HG03378 (cell line): Measurements from ENCODE around the gene UMPS.

Source experiments
- ATAC-seq: cut with Tn5 transposase; IDR thresholded peaks from one replicate; pipeline ENCODE4 v1.9.1; 2021; ENCODE audit warnings: mild to moderate bottlenecking, moderate library complexity; ENCODE audit not compliant: unreplicated experiment

Gene UMPS

GRCh38 chr3:124730129-124730940 is at the start of gene UMPS:
TSS of gene UMPS (plus strand) at chr3:124730452. CDS start at chr3:124730472, 20 bp downstream.
- peak; percentile 90 for ATAC-seq

GRCh38 chr3:124680521-124680920 is 49.7 kb upstream of the UMPS start:
- ATAC-seq: no peak

GRCh38 chr3:124682263-124682662 is 48.0 kb upstream of the UMPS start:
- ATAC-seq: no peak

- ATAC-seq: no peak
Observed at GRCh38 chr3:124684459-124684858, 45.8 kb upstream of the UMPS start.

DNA sequence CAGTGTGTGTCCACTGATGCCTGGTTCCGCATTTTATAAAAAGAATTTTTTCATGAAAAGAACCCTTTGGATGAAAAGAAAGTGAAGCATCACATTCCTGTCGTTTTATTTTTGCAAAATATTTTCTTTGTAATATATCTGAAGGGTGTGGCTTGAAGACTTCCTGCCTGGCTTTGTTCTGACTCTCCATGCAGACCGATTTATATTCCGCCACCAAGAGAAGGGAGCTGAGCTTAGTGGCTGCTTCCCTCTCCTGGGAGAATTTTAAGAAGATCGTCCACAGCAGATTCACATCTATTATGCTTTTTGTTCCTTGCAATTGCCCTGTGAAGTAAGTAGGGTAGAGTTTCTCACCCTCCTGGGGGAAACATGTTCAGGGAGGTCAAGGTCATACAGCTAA is 45.2 kb upstream of the UMPS start:
- no peak for ATAC-seq

DNA sequence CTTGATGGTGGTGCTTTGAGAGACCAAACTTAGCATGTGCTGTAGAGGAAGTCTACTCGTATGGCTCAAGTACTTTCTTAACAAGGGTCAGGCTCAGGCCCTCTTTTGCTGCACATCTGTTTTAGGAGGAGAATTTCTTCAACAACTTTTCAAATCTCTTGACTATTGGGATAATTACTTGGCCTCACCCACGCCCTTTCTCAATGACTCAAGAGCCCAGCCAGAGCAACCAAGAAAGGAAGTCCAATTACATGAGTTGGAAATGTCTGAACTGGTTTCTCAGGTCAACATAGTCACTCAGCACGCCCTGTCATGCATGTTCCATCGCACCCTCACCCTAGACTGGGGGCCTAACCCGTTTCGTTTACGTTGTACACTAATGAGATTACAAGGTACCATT is 44.8 kb upstream of the UMPS start:
- no peak for ATAC-seq

DNA sequence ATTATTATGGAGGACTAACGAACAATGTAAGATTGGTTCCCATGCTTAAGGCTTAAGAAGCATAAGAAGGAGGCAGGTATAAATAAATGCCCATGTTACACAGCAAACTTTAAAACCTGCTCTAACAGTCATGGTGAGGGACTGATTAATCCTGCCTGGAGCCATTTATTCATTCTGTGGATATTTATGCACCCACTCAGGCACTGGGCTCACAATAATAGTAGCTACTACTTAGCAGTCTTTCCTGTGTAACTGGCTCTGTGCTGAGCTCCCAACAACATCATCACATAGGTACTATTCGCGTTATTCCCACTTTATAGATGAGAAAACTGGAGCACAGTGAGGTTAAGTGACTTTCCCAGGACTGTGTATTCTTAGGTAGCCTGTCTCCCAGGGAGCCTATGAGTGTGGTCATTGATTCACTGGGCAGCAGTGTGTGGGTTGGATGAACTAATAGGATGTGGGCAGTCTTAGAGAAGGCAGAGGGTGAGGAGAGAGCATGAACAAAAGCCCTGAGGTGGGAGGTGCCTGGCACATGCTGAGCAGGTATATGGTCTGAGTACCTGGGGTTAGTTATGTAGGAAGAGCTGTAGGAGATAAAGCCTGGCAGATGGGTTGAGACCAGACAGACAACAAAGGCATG is 44.1 kb upstream of the UMPS start:
- no peak for ATAC-seq

DNA sequence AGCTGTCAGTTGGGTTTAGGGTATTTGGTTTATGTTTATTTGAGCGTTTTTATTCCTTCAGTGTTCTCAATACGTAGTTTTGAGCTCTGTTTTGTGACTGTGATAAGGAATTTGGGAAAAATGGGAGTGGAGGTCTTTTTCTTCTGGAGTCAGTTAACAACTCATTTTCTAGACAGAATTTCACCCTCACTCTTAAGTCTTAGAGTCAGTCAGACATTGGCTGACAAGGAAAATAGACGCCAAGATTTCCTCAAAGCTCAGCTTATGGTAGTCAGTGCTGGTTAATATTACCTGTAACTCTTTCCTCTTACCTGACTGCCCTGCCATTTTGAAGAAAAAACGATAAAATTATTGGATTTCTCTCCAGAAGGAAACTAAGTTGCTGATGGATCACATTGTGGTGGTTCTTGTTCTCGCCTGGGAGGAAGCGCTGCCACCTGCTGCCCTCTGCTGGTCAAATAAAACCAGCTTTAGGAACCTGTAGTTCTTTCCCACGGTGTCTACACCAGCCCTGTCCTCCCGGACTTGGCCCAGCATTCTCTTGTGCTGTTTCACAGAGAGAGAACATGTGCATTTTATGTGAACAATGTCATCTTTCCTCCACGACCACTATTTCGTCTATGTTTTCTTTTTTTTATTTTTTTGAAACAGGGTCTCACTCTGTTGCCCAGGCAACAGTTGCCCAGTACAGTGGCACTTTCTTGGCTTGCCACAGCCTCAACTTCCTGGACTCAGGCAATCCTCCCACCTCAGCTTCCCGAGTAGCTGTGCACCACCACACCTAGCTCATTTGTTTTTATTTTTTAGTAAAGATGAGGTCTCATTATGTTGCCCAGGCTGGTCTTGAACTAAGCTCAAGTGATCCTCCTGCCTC is 41.4 kb upstream of the UMPS start:
- no peak for ATAC-seq

DNA sequence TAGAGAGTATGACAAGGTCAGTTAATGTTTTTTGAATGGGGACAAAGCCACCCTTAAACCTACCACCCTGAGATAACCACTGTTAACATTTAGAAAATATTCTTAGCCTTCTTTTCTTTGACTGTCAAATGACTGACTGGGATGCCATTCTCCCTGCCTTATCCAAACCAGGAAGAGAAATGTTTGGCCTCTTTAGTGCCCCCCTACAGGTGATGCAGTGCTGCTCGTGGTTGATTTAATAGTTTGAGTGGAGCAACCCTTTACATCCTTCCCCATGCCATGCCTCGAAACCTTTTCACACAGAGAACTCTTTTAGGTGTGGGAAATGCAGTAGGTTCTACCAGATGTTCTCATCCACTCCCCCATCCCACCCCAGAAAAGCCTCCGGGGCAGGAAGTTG is 38.7 kb upstream of the UMPS start:
- no peak for ATAC-seq

DNA sequence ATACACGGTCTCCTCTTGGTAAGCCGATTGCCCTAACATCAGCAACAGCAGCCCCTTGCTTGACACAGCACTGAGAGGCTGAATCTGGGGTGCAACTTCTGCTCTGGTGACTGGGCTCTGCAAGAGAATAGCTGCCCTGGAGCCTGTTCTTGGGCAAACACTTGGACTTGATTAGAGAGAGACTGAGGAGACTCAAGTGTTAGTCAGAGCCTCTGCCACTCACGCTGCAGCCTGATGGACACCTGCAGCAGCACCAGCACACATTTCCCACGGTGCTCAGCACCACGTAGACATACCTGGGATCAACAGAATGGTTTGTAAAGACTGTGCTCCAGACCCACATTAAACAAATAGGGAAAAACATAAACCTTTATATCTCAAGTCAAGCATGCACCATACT is 35.8 kb upstream of the UMPS start:
- no peak for ATAC-seq

GRCh38 chr3:124695369-124695768 is 34.9 kb upstream of the UMPS start:
- no peak for ATAC-seq

- ATAC-seq: no peak
Observed at GRCh38 chr3:124696006-124696405, 34.2 kb upstream of the UMPS start.

DNA sequence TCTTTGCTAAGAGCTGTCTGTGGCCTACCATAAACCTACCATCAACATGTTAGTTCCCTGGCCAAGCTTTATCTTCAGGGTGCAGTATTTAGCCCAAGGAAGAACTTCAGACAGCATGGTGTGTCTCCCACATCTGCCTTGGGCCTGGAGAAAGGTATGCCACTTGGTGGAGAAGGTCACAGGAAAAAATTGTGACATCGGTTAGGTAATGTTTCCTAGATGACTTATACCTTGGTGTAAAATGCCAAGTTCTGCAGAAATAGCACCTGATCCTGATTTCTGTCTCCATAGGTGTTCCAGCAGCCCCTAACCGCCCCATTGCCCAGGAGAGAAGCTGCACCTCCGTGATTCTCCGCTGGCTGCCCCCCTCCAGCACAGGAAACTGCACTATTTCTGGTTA is 33.0 kb upstream of the UMPS start:
- no peak for ATAC-seq

- ATAC-seq: no peak
Observed at GRCh38 chr3:124698030-124698770, 32.1 kb upstream of the UMPS start.

DNA sequence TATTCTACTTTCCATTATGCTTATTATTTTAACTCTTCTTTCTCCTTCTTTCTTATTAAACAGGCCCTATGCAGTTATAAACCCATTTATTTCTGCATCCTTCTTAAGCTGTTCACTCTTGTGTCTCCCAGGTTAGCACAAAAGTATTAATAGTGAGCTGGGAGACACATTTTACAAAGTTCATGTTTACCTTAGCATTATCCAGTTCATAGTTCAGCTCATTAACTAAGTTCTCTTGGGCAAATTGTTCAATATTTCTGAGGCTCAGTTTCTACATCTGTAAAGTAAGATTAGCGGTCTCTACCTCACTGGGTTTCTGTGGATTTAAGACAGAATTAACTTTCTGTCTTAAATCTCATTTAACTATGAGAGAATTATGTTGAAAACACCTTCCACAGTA is 31.2 kb upstream of the UMPS start:
- no peak for ATAC-seq

GRCh38 chr3:124699686-124700396 is 30.4 kb upstream of the UMPS start:
- no peak for ATAC-seq

- no peak for ATAC-seq
Observed at GRCh38 chr3:124700880-124701684, 29.2 kb upstream of the UMPS start.

- no peak for ATAC-seq
Observed at GRCh38 chr3:124701687-124702086, 28.6 kb upstream of the UMPS start.

DNA sequence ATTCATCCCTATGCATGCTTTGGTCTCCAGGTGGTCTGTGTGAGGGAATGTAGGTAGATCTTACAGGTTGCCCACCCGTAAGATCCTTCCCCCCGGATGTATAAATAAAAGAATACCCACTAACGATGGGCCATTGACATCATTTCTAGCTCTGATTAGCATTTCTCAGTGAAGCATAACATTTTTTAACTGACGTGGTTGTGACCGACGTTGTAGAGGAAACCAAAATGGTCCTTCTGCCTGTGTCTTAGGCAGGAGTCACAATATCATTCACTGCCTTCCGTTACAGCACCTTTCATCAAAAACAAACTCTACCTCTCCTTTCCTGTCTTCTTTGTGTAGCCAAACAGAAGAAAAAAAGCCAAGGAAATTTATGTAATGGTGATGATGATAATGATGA is 27.3 kb upstream of the UMPS start:
- ATAC-seq: no peak
